8988T (cell line): ENCODE results near the gene DTHD1.

Source experiments
- DNase-seq: peaks from one replicate; pipeline ENCODE4 v3.0.0; 2011

Gene DTHD1

GRCh38 chr4:36281384-36282106, at the start of gene DTHD1:
Gene DTHD1, plus strand, starts transcription at chr4:36281616. Its CDS starts 143 bp downstream, at chr4:36281759.
- no peak for DNase-seq

DNA sequence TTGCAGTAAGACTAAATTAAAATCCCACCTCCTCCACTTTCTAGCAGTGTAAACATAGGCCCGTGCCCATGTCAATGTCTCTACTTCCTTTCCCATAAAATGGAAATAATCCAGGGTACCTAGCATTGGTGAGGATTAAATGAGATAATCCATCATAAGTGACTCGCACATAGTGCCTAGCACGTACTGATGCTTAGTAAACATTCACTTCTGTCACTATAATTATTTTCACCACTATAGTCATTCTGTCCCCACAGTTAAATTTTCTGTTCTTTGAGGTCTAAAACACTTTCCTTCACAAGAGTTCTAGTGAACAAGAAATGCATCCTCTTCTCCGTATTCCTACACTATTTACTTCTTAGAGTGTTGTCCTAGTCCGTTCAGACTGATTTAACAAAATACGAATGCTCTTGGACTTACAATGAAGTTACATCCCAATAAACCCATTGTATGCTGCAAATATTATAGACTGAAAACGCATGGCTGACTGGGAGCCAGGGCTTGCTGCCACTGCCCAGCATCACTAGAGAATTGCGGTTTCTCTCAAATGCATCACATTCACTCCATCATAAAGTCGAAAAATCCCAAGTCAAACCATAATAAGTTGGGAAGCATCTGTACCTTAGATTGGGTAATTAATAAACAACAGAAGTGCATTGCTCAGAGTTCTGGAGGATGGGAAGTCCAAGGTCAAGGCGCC, 47.7 kb upstream of the DTHD1 start:
- no peak for DNase-seq

DNA sequence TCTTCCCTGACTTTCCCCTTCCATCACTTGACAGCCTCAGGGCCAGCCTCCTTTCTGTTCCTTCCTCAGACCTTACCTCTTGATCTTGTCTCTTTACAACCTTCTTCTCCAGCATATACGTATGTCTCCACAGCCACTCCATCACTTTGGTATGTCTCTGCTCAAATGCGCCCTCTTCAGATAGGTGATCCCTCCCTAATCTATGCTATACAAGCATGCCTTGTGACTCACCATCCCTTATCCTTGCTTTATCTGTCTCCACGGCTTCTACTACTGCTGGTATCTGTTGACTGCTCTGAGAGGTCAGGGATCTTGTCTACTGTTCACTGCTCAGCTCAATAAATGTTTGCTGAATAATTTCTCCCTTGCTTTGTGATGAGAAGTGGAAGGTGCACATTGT, 46.1 kb upstream of the DTHD1 start:
- DNase-seq, result peak; percentile 21

GRCh38 chr4:36236159-36236558, 45.3 kb upstream of the DTHD1 start:
- DNase-seq, result no peak

DNA sequence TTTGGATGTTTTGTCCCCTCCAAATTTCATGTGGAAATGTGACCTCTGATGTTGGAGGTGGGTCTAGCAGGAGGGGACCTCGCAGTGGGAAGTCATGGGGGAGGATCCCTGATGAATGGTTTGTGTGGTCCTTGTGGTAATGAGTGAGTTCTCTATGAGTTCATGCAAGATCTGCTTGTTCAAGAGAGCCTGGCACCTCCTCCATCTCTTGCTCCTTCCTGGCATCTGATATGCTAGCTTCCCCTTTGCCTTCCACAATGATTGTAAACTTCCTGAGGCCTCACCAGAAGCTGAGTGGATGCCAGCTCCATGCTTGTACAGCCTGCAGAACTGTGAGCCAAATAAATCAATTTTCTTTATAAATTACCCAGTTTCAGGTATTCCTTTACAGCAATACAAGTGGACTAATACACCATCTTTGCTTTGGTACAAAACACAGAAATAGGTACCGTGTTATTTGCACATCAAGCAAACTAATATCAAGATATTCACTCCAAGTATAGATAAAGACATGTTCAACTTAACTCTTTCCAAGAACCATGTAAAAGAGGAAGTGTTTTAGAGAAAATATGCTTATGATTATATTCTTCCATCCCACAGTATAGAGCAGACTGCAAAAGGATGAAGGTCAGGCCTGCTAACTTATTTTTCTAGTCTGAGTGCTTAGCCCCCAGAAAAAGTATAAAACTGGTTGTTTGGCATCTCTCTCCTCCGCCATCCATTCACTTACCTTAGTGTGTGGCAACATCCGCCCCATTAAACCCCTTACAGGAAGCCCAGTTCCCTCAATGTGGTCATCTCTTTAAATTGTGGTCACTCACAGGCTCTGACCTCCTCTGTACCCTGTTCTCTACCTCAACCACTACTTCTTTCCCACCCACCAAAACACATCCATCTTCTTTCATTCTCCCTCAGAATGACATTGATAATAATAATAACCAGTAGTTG, 43.8 kb upstream of the DTHD1 start:
- DNase-seq, result no peak

- no peak for DNase-seq
These were observed 39.6 kb upstream of the DTHD1 start for GRCh38 chr4:36241771-36242170.

GRCh38 chr4:36242629-36243354, 38.6 kb upstream of the DTHD1 start:
- no peak for DNase-seq

DNA sequence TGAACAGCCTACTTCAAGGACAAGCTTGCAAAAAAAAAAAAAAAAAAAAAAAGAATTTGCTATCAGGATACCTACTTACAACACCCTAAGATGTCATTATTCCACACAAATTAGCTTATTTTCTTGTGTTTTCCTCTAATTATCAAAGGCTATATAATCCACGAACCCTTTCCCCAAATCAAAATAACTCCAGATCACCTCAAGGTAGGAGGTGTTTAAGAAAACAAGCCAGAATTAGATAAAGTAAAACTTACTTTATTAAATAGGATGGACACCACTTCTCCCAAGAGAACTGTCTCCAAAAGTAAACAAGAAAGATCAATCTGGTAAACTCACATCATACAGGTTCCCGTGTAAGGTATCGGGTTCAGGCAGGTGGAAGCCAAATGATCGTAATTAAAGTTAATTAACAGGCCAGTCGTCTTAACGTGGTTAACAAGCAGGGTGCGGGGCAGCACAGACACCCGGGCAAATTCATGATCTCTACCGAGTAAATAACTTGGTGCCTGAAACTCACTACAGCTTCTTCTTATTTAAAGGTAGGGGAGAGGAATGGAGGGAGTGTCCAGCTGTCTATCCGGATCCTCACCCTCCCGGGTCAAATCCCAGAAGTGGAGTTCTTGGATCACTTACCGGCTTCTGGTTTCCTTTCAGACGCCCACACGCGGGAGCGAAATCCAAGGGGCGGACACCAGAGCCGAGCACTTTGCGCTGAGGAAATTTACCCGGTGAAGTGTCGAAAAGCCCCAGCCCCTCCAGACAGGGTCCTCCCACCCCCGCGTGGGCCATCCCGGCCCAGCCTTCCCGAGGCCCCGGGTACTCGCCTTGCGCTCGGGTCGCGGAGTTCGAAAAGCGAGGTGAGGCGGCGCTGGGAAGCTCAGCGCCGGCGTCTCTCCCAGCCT, 37.8 kb upstream of the DTHD1 start:
- DNase-seq, result peak; percentile 48

GRCh38 chr4:36244257-36245082, 36.9 kb upstream of the DTHD1 start, which contains the start of gene ARAP2:
Gene ARAP2, minus strand, starts transcription at chr4:36244514. Its CDS starts 15,028 bp downstream, at chr4:36229486.
- peak; percentile 57 for DNase-seq

DNA sequence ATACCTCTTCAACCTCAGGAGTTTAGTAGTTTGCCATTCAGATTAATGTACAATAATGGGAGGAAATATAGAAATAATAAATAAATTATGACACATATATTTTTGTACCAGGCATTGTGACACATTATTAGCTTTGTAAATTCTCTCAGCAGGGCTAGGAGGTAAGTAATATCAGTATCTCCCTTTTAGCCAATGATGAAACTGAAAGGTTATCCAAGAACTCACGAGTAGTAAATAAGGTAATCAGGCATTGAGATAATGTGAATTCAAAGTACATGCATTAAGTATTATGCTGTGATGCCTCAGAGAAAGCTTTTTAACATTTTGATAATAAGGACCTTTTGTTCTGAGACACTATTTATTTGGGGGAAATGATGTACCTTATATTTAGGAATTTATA, 31.8 kb upstream of the DTHD1 start:
- DNase-seq, result no peak

GRCh38 chr4:36251983-36252382, 29.4 kb upstream of the DTHD1 start:
- DNase-seq, result no peak

GRCh38 chr4:36254371-36254770, 27.0 kb upstream of the DTHD1 start:
- DNase-seq, result no peak

DNA sequence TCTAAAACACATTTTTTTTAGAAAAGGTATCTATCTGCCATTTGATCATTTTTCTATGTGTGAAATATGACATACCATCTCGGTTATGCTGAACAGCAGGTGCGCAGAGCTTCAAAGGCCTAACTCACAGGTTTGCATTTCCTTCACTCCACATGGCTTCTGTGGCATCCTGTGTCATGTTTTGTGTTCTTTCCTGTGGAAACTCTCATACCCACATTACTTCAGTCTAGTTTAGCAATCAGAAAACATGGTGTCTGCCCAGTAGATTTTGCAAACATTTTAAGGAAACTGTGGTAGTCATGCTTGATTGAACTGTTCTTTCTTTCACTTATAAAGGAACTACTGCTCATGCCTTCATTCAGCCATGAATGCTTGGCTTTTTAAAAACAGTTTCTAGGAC, 25.8 kb upstream of the DTHD1 start:
- no peak for DNase-seq

- DNase-seq, result no peak
These were observed 25.0 kb upstream of the DTHD1 start for GRCh38 chr4:36256398-36256891.

DNA sequence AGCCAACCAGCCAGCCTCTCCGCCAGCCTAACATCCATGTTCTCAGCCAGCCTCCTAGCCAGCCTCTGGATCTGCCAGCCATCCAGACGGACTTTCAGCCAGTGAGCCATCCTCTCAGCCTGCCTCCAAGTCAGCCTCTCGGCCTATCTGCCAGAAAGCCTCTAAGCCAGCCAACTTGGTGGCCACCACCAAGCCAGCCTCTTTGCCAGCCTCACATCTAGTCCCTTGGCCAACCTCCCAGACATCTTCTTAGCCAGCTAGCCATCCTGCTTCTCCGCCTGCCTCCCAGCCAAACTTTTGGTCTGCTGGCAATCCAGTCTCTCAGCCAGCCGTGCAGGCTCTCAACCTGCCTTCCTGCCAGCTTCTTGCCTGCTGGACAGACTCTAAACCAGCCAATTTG, 20.7 kb upstream of the DTHD1 start:
- no peak for DNase-seq

- DNase-seq, result no peak
These were observed 17.1 kb upstream of the DTHD1 start for GRCh38 chr4:36264207-36264826.

DNA sequence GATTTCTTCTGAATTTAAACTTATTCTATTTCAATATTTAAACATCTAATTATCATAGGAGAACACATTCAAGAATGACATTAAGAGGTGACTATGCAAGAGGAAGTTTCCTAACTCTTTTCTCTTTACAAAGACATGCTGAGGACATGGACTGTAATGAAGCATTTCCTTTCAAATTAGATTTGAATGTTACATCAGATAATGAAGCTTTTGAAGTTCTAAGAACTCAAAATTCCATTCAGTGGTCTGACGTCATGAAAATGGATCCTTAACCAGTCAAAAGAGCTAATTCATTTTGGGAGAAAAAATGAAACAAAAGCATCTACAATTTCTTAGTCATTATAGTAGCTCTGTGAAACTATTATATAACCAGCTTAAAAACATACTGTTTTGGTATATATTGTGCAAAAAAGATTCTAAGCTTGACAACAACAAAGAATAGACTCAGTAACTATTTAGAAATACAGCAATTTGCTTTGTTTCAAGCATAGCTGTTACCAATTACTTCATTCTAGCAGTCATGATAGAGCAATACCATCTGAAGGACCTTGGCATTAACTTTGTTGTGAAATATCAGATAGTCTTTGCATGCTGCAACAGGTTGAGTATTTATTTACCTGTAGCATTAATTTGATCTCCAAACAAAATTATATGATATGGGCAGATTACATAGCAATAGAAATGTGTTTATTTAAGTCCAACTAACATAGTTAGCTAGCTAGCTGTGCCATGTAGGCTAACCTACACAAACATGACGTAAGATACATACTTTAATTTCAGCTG, 13.7 kb upstream of the DTHD1 start:
- no peak for DNase-seq

- no peak for DNase-seq
These were observed 12.3 kb upstream of the DTHD1 start for GRCh38 chr4:36269101-36269500.

DNA sequence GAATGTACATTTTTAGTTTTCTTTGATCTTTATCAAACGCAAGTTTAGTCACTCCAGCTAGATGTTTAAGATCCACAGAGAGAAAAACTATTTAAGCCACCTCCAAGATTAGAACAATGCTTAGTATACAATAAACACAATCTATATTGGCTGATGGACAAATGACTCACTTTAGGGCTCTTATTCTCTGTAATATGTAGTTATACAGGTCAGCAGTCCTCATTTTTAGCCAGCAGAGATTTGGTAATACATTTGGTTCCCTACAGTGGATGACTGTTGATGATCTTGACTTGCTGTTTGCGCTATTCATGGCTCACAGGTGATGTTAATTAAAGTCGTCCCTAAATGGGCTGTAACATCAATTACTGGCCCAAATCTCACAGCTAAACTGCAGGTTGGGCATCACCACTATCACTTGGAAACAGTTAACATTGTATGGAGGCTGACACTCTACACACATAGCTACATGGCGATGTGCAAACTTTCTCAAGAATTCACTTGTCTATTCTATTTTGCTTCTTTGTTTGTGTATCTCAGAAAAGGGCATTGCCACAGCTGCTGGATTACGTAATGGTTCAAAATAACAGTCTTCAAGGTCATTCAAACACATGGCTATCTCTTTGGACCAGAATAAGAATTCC, 11.8 kb upstream of the DTHD1 start:
- DNase-seq, result no peak
